ENCODE measurements around the gene TMEM63A.

Gene TMEM63A

GRCh38 chr1:225849925-225850324 lies 32.3 kb downstream of the TMEM63A start:
- peaks cover 2 to 4% of the 10 kb centered on the region in 2 experiments for H3K4me1 ChIP-seq (ENCODE audit: control insufficient read depth in 1 of 2, insufficient read depth in 2 of 2, low read length in 2 of 2)
- no peak overlapping the region for H2BK120ac ChIP-seq (ENCODE audit: insufficient read depth, low read length, poor library complexity)
- H3K79me1 ChIP-seq (ENCODE audit: low read length), result no peaks in the 10 kb centered on the region
- no peaks in the 10 kb centered on the region for H3K27me3 ChIP-seq (ENCODE audit: insufficient read depth, low read length)
- no CpG with 5 or more reads among the region's 7 CpGs for WGBS (ENCODE audit: extremely low coverage, insufficient coverage, insufficient read length)
- H2AK5ac ChIP-seq (ENCODE audit: low read length), result no peak overlapping the region
- no peak overlapping the region for H2BK12ac ChIP-seq (ENCODE audit: low read length)
- no peaks in the 10 kb centered on the region for H3K79me2 ChIP-seq (ENCODE audit: control insufficient read depth, insufficient read depth, low read length, poor library complexity)
- H3K9ac ChIP-seq (ENCODE audit: low read length), result no peak overlapping the region
- H3K4me3 ChIP-seq (ENCODE audit: low read depth, low read length), result no peak overlapping the region
- H3K18ac ChIP-seq (ENCODE audit: low read length), result no peak overlapping the region
- H4K91ac ChIP-seq (ENCODE audit: low read depth, low read length), result no peak overlapping the region
- no peak overlapping the region for H3K27ac ChIP-seq (ENCODE audit: low read depth, low read length)
- no peak overlapping the region for H3K4ac ChIP-seq (ENCODE audit: low read depth, low read length)
- peaks cover 3% of the 10 kb centered on the region for H3K9me3 ChIP-seq (ENCODE audit: insufficient read depth, low read depth, low read length)
- no peak overlapping the region for H2BK5ac ChIP-seq (ENCODE audit: low read depth, low read length, poor library complexity)
- no peak for DNase-seq
- H4K8ac ChIP-seq (ENCODE audit: low read depth, low read length), result no peak overlapping the region
- peaks cover 41% of the 10 kb centered on the region in 2 experiments for H3K36me3 ChIP-seq (ENCODE audit: control insufficient read depth in 1 of 2, insufficient read depth in 2 of 2, low read length in 2 of 2)
- H4K12ac ChIP-seq (ENCODE audit: low read depth, low read length), result no peak overlapping the region
- H2AFZ ChIP-seq (ENCODE audit: insufficient read depth, low read length, poor library complexity), result no peak overlapping the region
- no peak overlapping the region for H3K14ac ChIP-seq (ENCODE audit: low read length)
- no peak overlapping the region for H3K4me2 ChIP-seq (ENCODE audit: low read length)
- H3K23ac ChIP-seq (ENCODE audit: low read length), result no peak overlapping the region

- Histone ChIP-seq H3K79me2 (ENCODE audit: control insufficient read depth, insufficient read depth, low read length, poor library complexity) (no peaks in the 10 kb centered on the region), H3K79me1 (ENCODE audit: low read length) (no peaks in the 10 kb centered on the region), H3K27me3 (ENCODE audit: insufficient read depth, low read length) (no peaks in the 10 kb centered on the region), H2AK5ac (ENCODE audit: low read length) (no peak overlapping the region), H2AFZ (ENCODE audit: insufficient read depth, low read length, poor library complexity) (no peak overlapping the region), H3K4me2 (ENCODE audit: low read length) (no peak overlapping the region), H3K9ac (ENCODE audit: low read length) (no peak overlapping the region), H3K4me1 (ENCODE audit: control insufficient read depth in 1 of 2, insufficient read depth in 2 of 2, low read length in 2 of 2) (peaks cover 2 to 4% of the 10 kb centered on the region in 2 experiments), H3K36me3 (ENCODE audit: control insufficient read depth in 1 of 2, insufficient read depth in 2 of 2, low read length in 2 of 2) (peaks cover 32 to 37% of the 10 kb centered on the region in 2 experiments), H4K12ac (ENCODE audit: low read depth, low read length) (no peak overlapping the region), H3K27ac (ENCODE audit: low read depth, low read length) (no peak overlapping the region), H3K4ac (ENCODE audit: low read depth, low read length) (no peak overlapping the region), H4K8ac (ENCODE audit: low read depth, low read length) (no peak overlapping the region), H2BK12ac (ENCODE audit: low read length) (no peak overlapping the region), H3K18ac (ENCODE audit: low read length) (no peak overlapping the region), H3K4me3 (ENCODE audit: low read depth, low read length) (no peak overlapping the region), H4K91ac (ENCODE audit: low read depth, low read length) (no peak overlapping the region), H2BK5ac (ENCODE audit: low read depth, low read length, poor library complexity) (no peak overlapping the region), H3K23ac (ENCODE audit: low read length) (no peak overlapping the region), H3K14ac (ENCODE audit: low read length) (no peak overlapping the region), H3K9me3 (ENCODE audit: insufficient read depth, low read depth, low read length) (peaks cover 3% of the 10 kb centered on the region), H2BK120ac (ENCODE audit: insufficient read depth, low read length, poor library complexity) (no peak overlapping the region)
- no CpG with 5 or more reads among the region's 16 CpGs for WGBS (ENCODE audit: extremely low coverage, insufficient coverage, insufficient read length)
- DNase-seq, result no peak
Measured at GRCh38 chr1:225848030-225848955, 33.9 kb downstream of the TMEM63A start.

GRCh38 chr1:225847610-225848009 lies 34.6 kb downstream of the TMEM63A start:
- Histone ChIP-seq H3K79me1 (ENCODE audit: low read length) (no peaks in the 10 kb centered on the region), H3K4me1 (ENCODE audit: control insufficient read depth in 1 of 2, insufficient read depth in 2 of 2, low read length in 2 of 2) (peaks cover 2 to 4% of the 10 kb centered on the region in 2 experiments), H3K4me3 (ENCODE audit: low read depth, low read length) (no peak overlapping the region), H2BK12ac (ENCODE audit: low read length) (no peak overlapping the region), H4K8ac (ENCODE audit: low read depth, low read length) (no peak overlapping the region), H4K12ac (ENCODE audit: low read depth, low read length) (no peak overlapping the region), H2BK120ac (ENCODE audit: insufficient read depth, low read length, poor library complexity) (no peak overlapping the region), H2BK5ac (ENCODE audit: low read depth, low read length, poor library complexity) (no peak overlapping the region), H3K79me2 (ENCODE audit: control insufficient read depth, insufficient read depth, low read length, poor library complexity) (no peaks in the 10 kb centered on the region), H3K4me2 (ENCODE audit: low read length) (no peak overlapping the region), H3K9me3 (ENCODE audit: insufficient read depth, low read depth, low read length) (peaks cover 3% of the 10 kb centered on the region), H3K18ac (ENCODE audit: low read length) (no peak overlapping the region), H3K27ac (ENCODE audit: low read depth, low read length) (no peak overlapping the region), H4K91ac (ENCODE audit: low read depth, low read length) (no peak overlapping the region), H3K14ac (ENCODE audit: low read length) (no peak overlapping the region), H3K9ac (ENCODE audit: low read length) (no peak overlapping the region), H3K4ac (ENCODE audit: low read depth, low read length) (no peak overlapping the region), H3K36me3 (ENCODE audit: control insufficient read depth in 1 of 2, insufficient read depth in 2 of 2, low read length in 2 of 2) (peaks cover 29 to 32% of the 10 kb centered on the region in 2 experiments), H2AK5ac (ENCODE audit: low read length) (no peak overlapping the region), H3K27me3 (ENCODE audit: insufficient read depth, low read length) (no peaks in the 10 kb centered on the region), H2AFZ (ENCODE audit: insufficient read depth, low read length, poor library complexity) (no peak overlapping the region), H3K23ac (ENCODE audit: low read length) (no peak overlapping the region)
- DNase-seq, result no peak
- no CpG with 5 or more reads among the region's 4 CpGs for WGBS (ENCODE audit: extremely low coverage, insufficient coverage, insufficient read length)

GRCh38 chr1:225846331-225847310 lies 35.6 kb downstream of the TMEM63A start:
- Histone ChIP-seq H4K8ac (ENCODE audit: low read depth, low read length) (no peak overlapping the region), H3K18ac (ENCODE audit: low read length) (no peak overlapping the region), H2BK12ac (ENCODE audit: low read length) (no peak overlapping the region), H3K36me3 (ENCODE audit: control insufficient read depth in 1 of 2, insufficient read depth in 2 of 2, low read length in 2 of 2) (peaks cover 26 to 29% of the 10 kb centered on the region in 2 experiments), H2BK5ac (ENCODE audit: low read depth, low read length, poor library complexity) (no peak overlapping the region), H3K27ac (ENCODE audit: low read depth, low read length) (no peak overlapping the region), H3K9me3 (ENCODE audit: insufficient read depth, low read depth, low read length) (peaks cover 3% of the 10 kb centered on the region), H3K14ac (ENCODE audit: low read length) (no peak overlapping the region), H2BK120ac (ENCODE audit: insufficient read depth, low read length, poor library complexity) (no peak overlapping the region), H3K4me1 (ENCODE audit: control insufficient read depth in 1 of 2, insufficient read depth in 2 of 2, low read length in 2 of 2) (peaks cover 2 to 4% of the 10 kb centered on the region in 2 experiments), H2AFZ (ENCODE audit: insufficient read depth, low read length, poor library complexity) (no peak overlapping the region), H4K12ac (ENCODE audit: low read depth, low read length) (no peak overlapping the region), H3K9ac (ENCODE audit: low read length) (no peak overlapping the region), H3K79me2 (ENCODE audit: control insufficient read depth, insufficient read depth, low read length, poor library complexity) (no peaks in the 10 kb centered on the region), H3K4me3 (ENCODE audit: low read depth, low read length) (no peak overlapping the region), H3K4ac (ENCODE audit: low read depth, low read length) (no peak overlapping the region), H4K91ac (ENCODE audit: low read depth, low read length) (no peak overlapping the region), H3K79me1 (ENCODE audit: low read length) (no peaks in the 10 kb centered on the region), H3K4me2 (ENCODE audit: low read length) (no peak overlapping the region), H3K27me3 (ENCODE audit: insufficient read depth, low read length) (no peaks in the 10 kb centered on the region), H2AK5ac (ENCODE audit: low read length) (no peak overlapping the region), H3K23ac (ENCODE audit: low read length) (no peak overlapping the region)
- DNase-seq, result no peak
- WGBS (ENCODE audit: extremely low coverage, insufficient coverage, insufficient read length), result no CpG with 5 or more reads among the region's 20 CpGs
